ENCODE measurements around the gene GPD2.

GRCh38 chr2:156589381-156590079, 153.4 kb downstream of the GPD2 start:
- TF ChIP-seq, protein P1, sequence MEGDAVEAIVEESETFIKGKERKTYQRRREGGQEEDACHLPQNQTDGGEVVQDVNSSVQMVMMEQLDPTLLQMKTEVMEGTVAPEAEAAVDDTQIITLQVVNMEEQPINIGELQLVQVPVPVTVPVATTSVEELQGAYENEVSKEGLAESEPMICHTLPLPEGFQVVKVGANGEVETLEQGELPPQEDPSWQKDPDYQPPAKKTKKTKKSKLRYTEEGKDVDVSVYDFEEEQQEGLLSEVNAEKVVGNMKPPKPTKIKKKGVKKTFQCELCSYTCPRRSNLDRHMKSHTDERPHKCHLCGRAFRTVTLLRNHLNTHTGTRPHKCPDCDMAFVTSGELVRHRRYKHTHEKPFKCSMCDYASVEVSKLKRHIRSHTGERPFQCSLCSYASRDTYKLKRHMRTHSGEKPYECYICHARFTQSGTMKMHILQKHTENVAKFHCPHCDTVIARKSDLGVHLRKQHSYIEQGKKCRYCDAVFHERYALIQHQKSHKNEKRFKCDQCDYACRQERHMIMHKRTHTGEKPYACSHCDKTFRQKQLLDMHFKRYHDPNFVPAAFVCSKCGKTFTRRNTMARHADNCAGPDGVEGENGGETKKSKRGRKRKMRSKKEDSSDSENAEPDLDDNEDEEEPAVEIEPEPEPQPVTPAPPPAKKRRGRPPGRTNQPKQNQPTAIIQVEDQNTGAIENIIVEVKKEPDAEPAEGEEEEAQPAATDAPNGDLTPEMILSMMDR (IDR thresholded peaks at IDR 0.05; ENCODE audit: poor library complexity, severe bottlenecking): peak; percentile 75
- TF ChIP-seq RAD21 (conservative IDR thresholded peaks at IDR 0.05): peak; percentile 81
- no peak for TF ChIP-seq TAF1 (IDR thresholded peaks at IDR 0.05; ENCODE audit: low read depth)
- peak; percentile 75 for TF ChIP-seq SMC3 (conservative IDR thresholded peaks at IDR 0.05; ENCODE audit: poor library complexity)
